ENCODE data around the gene ARHGAP25. TPM values are rescaled to one million over a fixed set of nuclear protein-coding genes. Genes with fewer than 3 reads are reported as not detected.

The ARHGAP25 gene
- total RNA-seq, 1 donor from 2014 or later, result 1.1 TPM

GRCh38 chr2:68740400-68740914 lies 5.8 kb downstream of the ARHGAP25 start:
- H3K27me3 Mint-ChIP-seq, result peaks cover 3% of the 10 kb centered on the region
- no peak overlapping the region for H3K27ac Mint-ChIP-seq
- peaks cover 15% of the 10 kb centered on the region for H3K4me1 Mint-ChIP-seq (ENCODE audit: unreplicated experiment)
- no peaks in the 10 kb centered on the region for H3K36me3 Mint-ChIP-seq
- DNase-seq (ENCODE audit: extremely low spot score, unreplicated experiment), result no peak
- H3K4me3 Mint-ChIP-seq, result no peak overlapping the region
- H3K9me3 Mint-ChIP-seq, result no peaks in the 10 kb centered on the region
- TF ChIP-seq CTCF (conservative IDR thresholded peaks at IDR 0.05), result no peak

- TF ChIP-seq CTCF (conservative IDR thresholded peaks at IDR 0.05), result no peak
Measured at GRCh38 chr2:68741238-68741637, 6.6 kb downstream of the ARHGAP25 start.

GRCh38 chr2:68741805-68742306 lies 7.2 kb downstream of the ARHGAP25 start:
- TF ChIP-seq CTCF (conservative IDR thresholded peaks at IDR 0.05), result no peak
- DNase-seq (ENCODE audit: extremely low spot score, unreplicated experiment), result no peak
- H3K27ac Mint-ChIP-seq, result no peak overlapping the region
- no peak overlapping the region for H3K4me3 Mint-ChIP-seq
- peaks cover 3% of the 10 kb centered on the region for H3K27me3 Mint-ChIP-seq
- no peaks in the 10 kb centered on the region for H3K36me3 Mint-ChIP-seq
- H3K4me1 Mint-ChIP-seq (ENCODE audit: unreplicated experiment), result peaks cover 8% of the 10 kb centered on the region
- no peaks in the 10 kb centered on the region for H3K9me3 Mint-ChIP-seq

More at GRCh38 chr2:68741238-68741637, 6.6 kb downstream of the ARHGAP25 start:
- peaks cover 3% of the 10 kb centered on the region for H3K27me3 Mint-ChIP-seq
- H3K9me3 Mint-ChIP-seq, result no peaks in the 10 kb centered on the region
- DNase-seq (ENCODE audit: extremely low spot score, unreplicated experiment), result no peak
- H3K36me3 Mint-ChIP-seq, result no peaks in the 10 kb centered on the region
- no peak overlapping the region for H3K4me3 Mint-ChIP-seq
- H3K27ac Mint-ChIP-seq, result no peak overlapping the region
- peaks cover 10% of the 10 kb centered on the region for H3K4me1 Mint-ChIP-seq (ENCODE audit: unreplicated experiment)

- H3K27ac Mint-ChIP-seq, result no peak overlapping the region
- TF ChIP-seq CTCF (conservative IDR thresholded peaks at IDR 0.05), result no peak
- no peak for DNase-seq (ENCODE audit: extremely low spot score, unreplicated experiment)
- no peaks in the 10 kb centered on the region for H3K9me3 Mint-ChIP-seq
- H3K27me3 Mint-ChIP-seq, result peaks cover 3% of the 10 kb centered on the region
- H3K36me3 Mint-ChIP-seq, result no peaks in the 10 kb centered on the region
- no peak overlapping the region for H3K4me3 Mint-ChIP-seq
- peaks cover 8% of the 10 kb centered on the region for H3K4me1 Mint-ChIP-seq (ENCODE audit: unreplicated experiment)
Measured at GRCh38 chr2:68742626-68743415, 8.2 kb downstream of the ARHGAP25 start.

GRCh38 chr2:68743531-68743930 lies 8.9 kb downstream of the ARHGAP25 start:
- no peak for TF ChIP-seq CTCF (conservative IDR thresholded peaks at IDR 0.05)

More at GRCh38 chr2:68743531-68743930, 8.9 kb downstream of the ARHGAP25 start:
- H3K4me1 Mint-ChIP-seq (ENCODE audit: unreplicated experiment), result peaks cover 13% of the 10 kb centered on the region
- no peak for DNase-seq (ENCODE audit: extremely low spot score, unreplicated experiment)
- no peaks in the 10 kb centered on the region for H3K36me3 Mint-ChIP-seq
- H3K27ac Mint-ChIP-seq, result no peak overlapping the region
- H3K27me3 Mint-ChIP-seq, result peaks cover 3% of the 10 kb centered on the region
- H3K9me3 Mint-ChIP-seq, result no peaks in the 10 kb centered on the region
- H3K4me3 Mint-ChIP-seq, result no peak overlapping the region
